Tibial nerve (tissue), 3 donors: ENCODE results near the gene ZNF217.

Source experiments
- CTCF ChIP-seq, 5 experiments: fragments of 200-600 bp in 3 of 5; fragments of 450-650 bp in 2 of 5; sonication (generic) in 3 of 5; IDR thresholded peaks; one replicate each; pipeline ENCODE4 v1.5.1; 2016 to 2019; ENCODE audit warnings: antibody characterized with exemption in 5 of 5, mild to moderate bottlenecking in 3 of 5, moderate library complexity in 2 of 5
- POLR2A ChIP-seq, 2 donors: fragments of 450-650 bp; IDR thresholded peaks; one replicate each; pipeline ENCODE4 v1.6.1; 2017; ENCODE audit warnings: antibody characterized with exemption in 2 of 2, mild to moderate bottlenecking in 2 of 2, moderate library complexity in 2 of 2

- no peak for TF ChIP-seq POLR2A (IDR thresholded peaks at IDR 0.05)
- no peak for TF ChIP-seq CTCF (IDR thresholded peaks at IDR 0.05)
Measured at GRCh38 chr20:53533500-53533899, 60.1 kb downstream of the ZNF217 start.
